ENCODE measurements around the gene RABGAP1L. TPM values are rescaled to one million over a fixed set of nuclear protein-coding genes. Genes with fewer than 3 reads are reported as not detected.

RABGAP1L gene
- total RNA-seq, 1 experiment from 2014 or later = 29.3 TPM

GRCh38 chr1:174795806-174796205 is 636.5 kb downstream of the RABGAP1L start:
- H3K4me1 ChIP-seq (ENCODE audit: control insufficient read depth in 1 of 2, insufficient read depth in 2 of 2, low read length in 2 of 2) = peaks cover 0 to 3% of the 10 kb centered on the region in 2 experiments; a peak in 1 of 4 replicates
- H2AFZ ChIP-seq (ENCODE audit: low read depth, low read length, poor library complexity, severe bottlenecking) = no peak overlapping the region
- no peaks in the 10 kb centered on the region for H3K9me3 ChIP-seq (ENCODE audit: control insufficient read depth in 1 of 2, insufficient read depth in 1 of 2, low read depth in 1 of 2, low read length in 2 of 2)
- ChIA-PET RAD21 (ENCODE audit: low non-redundant PET in 1 of 2, low total read pairs in 2 of 2, uncharacterized antibody in 2 of 2, unreplicated experiment in 2 of 2) (no interaction called here), CTCF (no interaction called here), POLR2A (no interaction called here)
- H3K9me2 ChIP-seq (ENCODE audit: insufficient read depth) = no peaks in the 10 kb centered on the region
- H3K27me3 ChIP-seq (ENCODE audit: insufficient read depth, low read length) = no peaks in the 10 kb centered on the region
- BruUV-seq (replicated peaks) = no TSS peak
- TF ChIP-seq SP1 (IDR thresholded peaks at IDR 0.05; ENCODE audit: low read depth) = no peak
- TF ChIP-seq TCF7L2 (IDR thresholded peaks at IDR 0.05; ENCODE audit: borderline replicate concordance, extremely low read depth, insufficient read depth, insufficient read length) = no peak
- TF ChIP-seq ZNF274 (IDR thresholded peaks at IDR 0.05; ENCODE audit: low read depth, low read length) = no peak
- no peak for TF ChIP-seq JUND (IDR thresholded peaks at IDR 0.05)
- no peak for TF ChIP-seq SRF (IDR thresholded peaks at IDR 0.05; ENCODE audit: low read depth)
- TF ChIP-seq, protein P1, sequence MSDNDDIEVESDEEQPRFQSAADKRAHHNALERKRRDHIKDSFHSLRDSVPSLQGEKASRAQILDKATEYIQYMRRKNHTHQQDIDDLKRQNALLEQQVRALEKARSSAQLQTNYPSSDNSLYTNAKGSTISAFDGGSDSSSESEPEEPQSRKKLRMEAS (IDR thresholded peaks at IDR 0.05) = no peak
- TF ChIP-seq ZFX (IDR thresholded peaks at IDR 0.05) = no peak
- no peak for TF ChIP-seq CTCF (IDR thresholded peaks at IDR 0.05 in 2 of 3, conservative IDR thresholded peaks at IDR 0.05 in 1 of 3; ENCODE audit: borderline replicate concordance in 1 of 3, insufficient read depth in 1 of 3, low read depth in 2 of 3, low read length in 2 of 3)
- no peak for TF ChIP-seq YY1 (IDR thresholded peaks at IDR 0.05; ENCODE audit: extremely low read depth, insufficient replicate concordance, low read depth, low read length)
- TF ChIP-seq POLR2A (IDR thresholded peaks at IDR 0.05; ENCODE audit: borderline replicate concordance, extremely low read depth, insufficient read depth, insufficient read length) = no peak
- no peak for TF ChIP-seq EZH2 (IDR thresholded peaks at IDR 0.05)
- no peak for TF ChIP-seq EZH2phosphoT487 (IDR thresholded peaks at IDR 0.05; ENCODE audit: borderline replicate concordance)
- TF ChIP-seq, protein P2, sequence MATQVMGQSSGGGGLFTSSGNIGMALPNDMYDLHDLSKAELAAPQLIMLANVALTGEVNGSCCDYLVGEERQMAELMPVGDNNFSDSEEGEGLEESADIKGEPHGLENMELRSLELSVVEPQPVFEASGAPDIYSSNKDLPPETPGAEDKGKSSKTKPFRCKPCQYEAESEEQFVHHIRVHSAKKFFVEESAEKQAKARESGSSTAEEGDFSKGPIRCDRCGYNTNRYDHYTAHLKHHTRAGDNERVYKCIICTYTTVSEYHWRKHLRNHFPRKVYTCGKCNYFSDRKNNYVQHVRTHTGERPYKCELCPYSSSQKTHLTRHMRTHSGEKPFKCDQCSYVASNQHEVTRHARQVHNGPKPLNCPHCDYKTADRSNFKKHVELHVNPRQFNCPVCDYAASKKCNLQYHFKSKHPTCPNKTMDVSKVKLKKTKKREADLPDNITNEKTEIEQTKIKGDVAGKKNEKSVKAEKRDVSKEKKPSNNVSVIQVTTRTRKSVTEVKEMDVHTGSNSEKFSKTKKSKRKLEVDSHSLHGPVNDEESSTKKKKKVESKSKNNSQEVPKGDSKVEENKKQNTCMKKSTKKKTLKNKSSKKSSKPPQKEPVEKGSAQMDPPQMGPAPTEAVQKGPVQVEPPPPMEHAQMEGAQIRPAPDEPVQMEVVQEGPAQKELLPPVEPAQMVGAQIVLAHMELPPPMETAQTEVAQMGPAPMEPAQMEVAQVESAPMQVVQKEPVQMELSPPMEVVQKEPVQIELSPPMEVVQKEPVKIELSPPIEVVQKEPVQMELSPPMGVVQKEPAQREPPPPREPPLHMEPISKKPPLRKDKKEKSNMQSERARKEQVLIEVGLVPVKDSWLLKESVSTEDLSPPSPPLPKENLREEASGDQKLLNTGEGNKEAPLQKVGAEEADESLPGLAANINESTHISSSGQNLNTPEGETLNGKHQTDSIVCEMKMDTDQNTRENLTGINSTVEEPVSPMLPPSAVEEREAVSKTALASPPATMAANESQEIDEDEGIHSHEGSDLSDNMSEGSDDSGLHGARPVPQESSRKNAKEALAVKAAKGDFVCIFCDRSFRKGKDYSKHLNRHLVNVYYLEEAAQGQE (IDR thresholded peaks at IDR 0.05; ENCODE audit: low read depth) = no peak
- no peak for TF ChIP-seq SIN3A (IDR thresholded peaks at IDR 0.05; ENCODE audit: low read depth)
- no peak for TF ChIP-seq ZBTB33 (IDR thresholded peaks at IDR 0.05; ENCODE audit: extremely low read depth, insufficient replicate concordance, low read length)
- no peak for TF ChIP-seq CBX3 (IDR thresholded peaks at IDR 0.05; ENCODE audit: low read depth)
- no peak for TF ChIP-seq POLR2AphosphoS5 (IDR thresholded peaks at IDR 0.05; ENCODE audit: low read depth, low read length)
- H3K9ac ChIP-seq (ENCODE audit: low read length) = no peak overlapping the region
- H3K27ac ChIP-seq (ENCODE audit: low read depth, low read length) = no peak overlapping the region
- ATAC-seq (no peak), DNase-seq (ENCODE audit: low read depth, low spot score) (no peak)
- H4K20me1 ChIP-seq (ENCODE audit: insufficient read depth) = no peaks in the 10 kb centered on the region
- no peaks in the 10 kb centered on the region for H3K36me3 ChIP-seq (ENCODE audit: control insufficient read depth in 1 of 2, insufficient read depth in 2 of 2, low read length in 2 of 2)
- H3K79me2 ChIP-seq (ENCODE audit: insufficient read depth, low read length) = no peaks in the 10 kb centered on the region
- H3K4me2 ChIP-seq (ENCODE audit: low read length) = no peak overlapping the region
- no peak overlapping the region for H3K4me3 ChIP-seq (replicated peaks in 1 of 2; ENCODE audit: low read depth in 1 of 2, low read length in 2 of 2)
- intact Hi-C loops (cut with micrococcal nuclease) = no loop called here

All from HCT116 (cell line).